Activated naive CD4-positive, alpha-beta T cell treated with Interleukin-2 at 50 U/mL for 16 hours (primary cell): ENCODE results near the gene RNU11.
"Not testable (repeated sequence)": the region's sequence is repeated elsewhere in the genome, so short reads cannot be mapped to it uniquely, and the experiment has no call there.

Experiments used
- DNase-seq: peaks from one replicate; pipeline ENCODE4 v3.0.0-alpha.2; 2020

The RNU11 gene

DNA sequence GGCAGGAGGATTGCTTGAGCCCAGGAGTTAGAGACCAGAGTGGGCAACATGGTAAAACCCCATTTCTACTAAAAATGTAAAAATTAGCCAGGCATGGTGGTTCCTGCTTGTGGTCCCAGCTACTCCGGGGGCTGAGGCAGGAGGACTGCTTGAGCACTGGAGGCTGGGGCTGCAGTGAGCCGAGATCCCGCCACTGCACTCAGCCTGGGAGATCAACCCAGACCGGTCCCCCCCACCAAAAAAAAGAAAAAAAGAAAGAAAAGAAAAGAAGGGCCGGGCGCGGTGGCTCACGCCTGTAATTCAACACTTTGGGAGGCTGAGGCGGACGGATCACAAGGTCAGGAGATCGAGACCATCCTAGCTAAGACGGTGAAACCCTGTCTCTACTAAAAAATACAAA, 18.4 kb downstream of the RNU11 start:
- DNase-seq: no peak

DNA sequence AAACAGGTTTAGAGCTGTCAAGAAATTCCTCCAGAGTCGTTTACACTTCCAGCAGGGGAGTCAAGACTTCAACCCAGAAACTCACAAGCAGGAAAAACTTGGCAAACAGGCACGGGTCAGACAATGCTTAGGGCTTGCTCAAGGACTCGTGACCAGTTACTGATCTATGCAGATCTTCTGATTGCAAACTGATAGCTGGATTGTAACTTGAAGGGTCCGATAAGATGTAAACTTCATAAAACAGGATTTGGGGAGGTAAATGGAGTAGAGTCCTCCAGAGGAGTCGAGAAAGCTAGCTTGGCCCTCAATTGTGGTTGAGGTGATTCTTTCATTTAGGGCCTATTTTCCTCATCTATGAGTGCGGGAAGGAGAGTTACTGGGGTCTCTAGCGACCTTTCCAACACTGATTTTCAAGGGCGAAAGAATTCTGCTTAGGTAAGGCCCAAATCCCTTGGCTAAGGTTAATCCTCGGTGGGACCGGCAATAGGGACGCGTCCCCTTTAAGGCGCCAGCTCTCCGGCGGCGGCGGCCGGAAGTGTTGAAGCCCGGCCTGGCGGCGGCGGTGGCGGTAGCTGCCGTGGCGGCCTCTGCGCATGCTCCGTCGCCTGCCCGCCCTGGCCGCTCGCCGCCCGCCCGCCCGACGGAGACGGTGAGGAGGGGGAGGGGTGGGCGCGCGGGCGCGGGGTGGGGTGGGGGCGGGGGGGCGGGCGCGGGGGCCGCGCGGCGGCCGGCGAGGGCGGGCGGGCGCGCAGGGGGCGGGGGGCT, 20.0 kb downstream of the RNU11 start, which contains the start of gene GMEB1:
Gene GMEB1 (plus strand): TSS at position 594 of the 765 bp plus-strand sequence. CDS start 14,829 bp downstream, outside the sequence.
- peak; percentile 87 for DNase-seq

DNA sequence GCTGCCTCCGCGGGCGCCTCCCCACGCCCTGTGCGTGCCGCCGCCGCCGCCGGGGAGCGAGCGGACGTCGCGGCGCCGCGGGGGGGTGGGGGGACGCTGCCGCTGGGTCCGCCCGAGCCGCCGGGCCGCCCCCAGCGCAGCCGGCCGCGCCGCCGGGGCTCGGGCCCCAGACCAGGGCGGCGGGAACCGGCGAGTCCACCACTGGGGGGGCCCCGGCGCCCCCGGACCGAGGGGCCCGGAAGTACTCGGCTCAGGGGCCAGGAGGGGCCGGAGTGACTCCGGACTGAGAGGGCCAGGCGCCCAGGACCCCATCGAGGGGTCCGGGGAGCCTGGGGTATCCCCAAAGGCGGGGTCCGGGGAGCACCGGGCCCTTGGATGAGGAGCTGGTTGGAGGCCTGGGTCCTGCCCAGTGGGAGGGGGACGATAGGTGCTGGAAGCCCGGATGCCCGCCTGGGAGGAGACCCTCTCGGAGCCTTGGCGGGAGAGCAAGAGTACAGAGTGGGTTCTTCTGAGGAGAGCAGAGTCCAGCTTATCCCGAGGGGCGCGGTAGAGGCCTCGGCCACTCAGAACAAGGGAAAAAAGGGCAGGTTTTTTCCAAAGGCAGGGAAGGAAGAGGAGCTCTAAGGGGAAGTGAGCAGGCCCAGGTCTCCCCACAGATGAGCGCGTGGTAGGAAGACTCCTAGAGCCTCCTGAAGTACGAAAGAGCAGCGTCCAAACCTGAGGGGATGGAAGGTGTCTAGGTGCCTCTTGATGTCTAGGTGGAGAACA, 20.7 kb downstream of the RNU11 start:
- DNase-seq: peak; percentile 42

DNA sequence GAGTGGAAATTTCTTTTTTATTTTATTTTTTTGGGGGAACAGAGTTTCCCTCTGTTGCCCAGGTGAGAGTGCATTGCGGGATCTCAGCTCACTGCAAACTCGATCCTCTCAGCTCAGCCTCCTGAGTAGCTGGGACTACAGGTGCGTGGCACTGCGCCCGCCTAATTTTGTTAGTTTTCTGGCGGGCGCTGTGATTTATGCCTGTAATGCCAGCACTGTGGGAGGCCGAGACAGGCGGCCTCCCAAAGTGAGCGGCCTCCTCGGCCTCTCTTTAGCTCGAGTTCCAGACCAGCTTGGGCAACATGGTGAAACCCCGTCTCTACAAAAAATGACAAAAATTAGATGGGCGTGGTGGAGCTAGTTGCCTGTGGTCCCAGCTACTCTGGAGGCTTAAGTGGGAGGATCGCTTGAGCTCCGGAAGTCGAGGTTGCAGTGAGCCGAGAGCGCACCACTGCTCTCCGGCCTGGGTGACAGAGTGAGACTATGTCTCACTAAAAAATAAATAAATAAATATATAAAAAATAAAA, 22.9 kb downstream of the RNU11 start:
- no peak for DNase-seq

DNA sequence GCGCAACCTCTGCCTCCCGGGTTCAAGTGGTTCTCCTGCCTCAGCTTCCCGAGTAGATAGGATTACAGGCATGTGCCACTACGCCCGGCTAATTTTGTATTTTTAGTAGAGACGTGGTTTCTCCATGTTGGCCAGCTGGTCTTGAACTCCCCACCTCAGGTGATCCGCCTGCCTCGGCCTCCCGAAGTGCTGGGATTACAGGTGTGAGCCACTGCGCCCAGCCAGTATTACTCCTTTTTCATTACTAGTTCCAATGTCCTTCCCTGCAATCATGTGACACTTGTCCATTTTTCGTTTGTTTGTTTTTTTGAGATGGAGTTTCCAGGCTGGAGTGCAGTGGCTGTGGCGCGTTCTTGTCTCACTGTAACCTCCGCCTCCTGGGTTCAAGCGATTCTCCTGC, 24.6 kb downstream of the RNU11 start:
- DNase-seq: not testable (repeated sequence)

DNA sequence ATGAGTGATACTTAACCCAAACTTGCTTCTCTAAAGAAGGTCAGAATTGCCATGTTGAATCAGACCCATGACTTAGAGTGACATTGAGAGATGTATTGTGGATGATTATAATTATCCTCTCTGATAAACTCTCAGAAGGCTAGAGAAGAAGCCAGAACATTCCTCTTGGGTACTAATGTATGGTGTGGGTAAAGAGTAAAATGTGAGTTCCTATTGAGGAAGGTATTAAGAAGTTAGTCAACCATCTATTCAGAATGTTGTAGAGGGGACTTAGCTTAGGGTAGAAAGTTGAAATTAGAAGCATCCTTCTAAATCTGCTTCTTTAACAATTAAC, 27.5 kb downstream of the RNU11 start:
- no peak for DNase-seq

DNA sequence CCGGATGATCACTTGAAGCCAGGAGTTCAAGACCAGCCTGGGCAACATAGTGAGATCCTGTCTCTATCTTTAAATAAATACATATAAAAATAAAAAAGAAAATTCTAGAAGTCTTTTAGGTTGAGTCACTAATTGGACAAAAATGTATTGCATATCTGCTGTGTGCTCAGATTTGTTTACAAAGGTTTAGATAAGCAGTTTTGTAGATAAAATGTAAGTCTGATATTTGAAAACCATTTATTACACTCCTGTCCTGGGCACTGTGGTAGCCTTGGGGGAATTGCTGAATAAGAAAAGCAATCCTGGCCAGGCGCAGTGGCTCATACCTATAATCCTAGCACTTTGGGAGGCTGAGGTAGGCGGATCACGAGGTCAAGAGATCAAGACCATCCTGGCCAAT, 31.8 kb downstream of the RNU11 start:
- DNase-seq: no peak

DNA sequence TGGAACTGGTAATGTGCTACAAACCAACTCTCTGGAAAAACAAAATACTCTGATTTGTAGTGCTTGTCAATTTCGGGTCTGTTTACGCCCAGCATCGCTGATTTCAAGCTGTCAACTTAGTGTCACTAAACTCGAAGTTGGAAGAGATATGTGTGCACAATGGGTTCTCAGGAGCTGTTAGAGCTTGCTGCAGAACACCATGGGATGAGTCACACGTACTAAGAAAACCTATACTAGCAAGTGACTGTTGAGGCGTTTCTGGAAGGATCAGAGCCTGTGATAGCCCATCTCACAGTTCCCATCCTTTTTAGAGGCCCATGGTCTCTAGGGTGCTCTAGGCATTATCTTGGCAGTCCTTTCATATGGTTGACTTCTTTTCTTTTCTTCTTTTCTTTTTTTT, 34.4 kb downstream of the RNU11 start:
- no peak for DNase-seq

DNA sequence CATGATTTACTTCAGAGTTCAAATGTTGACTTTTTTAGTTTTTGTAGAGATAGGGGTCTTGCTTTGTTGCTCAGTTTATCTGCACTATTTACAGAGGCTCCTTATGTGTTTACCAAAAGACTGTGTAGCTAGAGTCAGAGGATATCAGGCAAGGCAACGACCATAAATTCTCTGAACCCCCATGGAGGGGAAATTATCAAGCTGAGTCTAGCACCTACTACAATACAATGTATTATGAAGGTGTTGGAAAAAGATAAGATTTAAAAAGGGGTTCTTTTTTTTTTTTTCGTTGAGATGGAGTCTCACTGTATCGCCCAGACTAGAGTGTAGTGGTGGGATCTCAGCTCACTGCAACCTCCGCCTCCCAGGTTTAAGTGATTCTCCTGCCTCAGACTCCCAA, 36.5 kb downstream of the RNU11 start:
- DNase-seq: no peak

DNA sequence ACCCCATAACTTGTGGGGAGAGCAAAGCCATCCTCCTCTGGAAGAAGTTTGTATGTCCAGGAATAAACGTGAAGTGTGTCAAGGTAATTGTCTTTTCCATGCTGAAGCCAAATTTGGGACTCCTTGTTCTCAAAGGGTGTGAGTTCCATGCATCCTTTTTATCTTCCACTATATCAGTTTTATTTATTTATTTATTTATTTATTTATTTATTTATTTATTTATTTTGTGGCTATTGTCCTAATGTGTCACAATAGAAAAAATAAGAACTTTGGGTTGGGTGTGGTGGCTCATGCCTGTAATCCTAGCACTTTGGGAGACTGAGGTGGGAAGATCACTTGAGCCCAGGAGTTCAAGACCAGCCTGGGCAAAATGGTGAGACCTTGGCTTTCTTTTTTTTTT, 43.2 kb downstream of the RNU11 start:
- not testable (repeated sequence) for DNase-seq
